Esophagus mucosa (tissue), 1 donor: Measurements from ENCODE around the gene OR6X1. TPM values are rescaled to one million over a fixed set of nuclear protein-coding genes. Genes with fewer than 3 reads are reported as not detected.

ENCODE experiments used
- total RNA-seq: library from RNA; stranded (reverse); gene quantifications from one replicate; pipeline ENCODE4 v1.2.4, GENCODE V29; 2023
- donor health status: DM: yes; HTN: yes; CAD: no.

The OR6X1 gene
- total RNA-seq, 1 donor from 2014 or later, result not detected

Other genes starting within 250 kb of the OR6X1 start
- 0.24 TPM for gene SCN3B, start 99.9 kb downstream of the OR6X1 start, total RNA-seq
- gene ZNF202, start 12.9 kb downstream of the OR6X1 start, total RNA-seq, result 4.9 TPM
- not detected for gene OR6M1, start 51.8 kb upstream of the OR6X1 start, total RNA-seq
- not detected for gene TMEM225, start 131.2 kb upstream of the OR6X1 start, total RNA-seq
- gene OR8D4, start 147.6 kb upstream of the OR6X1 start, total RNA-seq, result not detected
- gene OR4D5, start 185.1 kb upstream of the OR6X1 start, total RNA-seq, result not detected
- gene OR6T1, start 189.3 kb upstream of the OR6X1 start, total RNA-seq, result not detected
- not detected for gene OR10S1, start 223.3 kb upstream of the OR6X1 start, total RNA-seq
- not detected for gene OR10G6, start 240.6 kb upstream of the OR6X1 start, total RNA-seq